CD4-positive, alpha-beta T cell treated with Interleukin-15 for 4 hours (primary cell): Measurements from ENCODE around the gene STYXL2.

Source experiments
- DNase-seq: peaks from one replicate; pipeline ENCODE4 v3.0.0-alpha.2; 2020; ENCODE audit warnings: low spot score

STYXL2 gene

DNA sequence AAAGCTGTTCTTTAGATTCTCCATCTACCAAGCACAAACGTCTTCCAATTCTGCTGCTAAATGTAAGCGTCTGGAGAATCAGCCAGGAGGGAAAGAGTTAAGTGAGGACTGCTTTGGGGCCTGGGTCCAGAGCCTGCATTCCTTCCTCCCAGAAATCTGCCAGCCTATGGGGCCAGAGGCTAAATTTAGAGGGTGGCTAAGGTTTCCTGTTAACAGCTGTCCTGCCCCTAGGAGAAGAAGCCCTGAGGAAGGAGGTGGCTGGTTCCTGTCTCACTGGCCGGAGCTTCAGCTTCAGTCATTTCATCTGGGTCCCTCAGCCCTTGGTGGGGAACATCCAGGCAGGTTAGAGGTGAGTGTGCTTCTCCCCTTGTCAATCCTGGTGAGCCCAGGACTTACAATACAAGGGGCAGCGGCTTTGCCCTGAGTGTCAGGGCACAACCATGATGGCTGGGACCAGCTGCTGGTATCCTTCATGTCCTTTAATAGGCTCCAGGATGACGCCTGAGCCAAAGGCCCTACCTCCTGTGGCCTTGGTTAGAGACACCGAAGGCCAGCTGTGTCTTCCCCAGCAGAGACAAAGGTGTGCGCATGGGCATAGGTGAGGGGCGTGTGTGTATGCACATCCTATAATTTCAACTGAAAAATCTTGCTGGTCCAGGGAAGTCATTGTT, at the start of gene STYXL2:
STYXL2 (plus strand) TSS at position 230 of the 671 bp plus-strand sequence. CDS start 775 bp downstream, outside the sequence.
- DNase-seq, result no peak

DNA sequence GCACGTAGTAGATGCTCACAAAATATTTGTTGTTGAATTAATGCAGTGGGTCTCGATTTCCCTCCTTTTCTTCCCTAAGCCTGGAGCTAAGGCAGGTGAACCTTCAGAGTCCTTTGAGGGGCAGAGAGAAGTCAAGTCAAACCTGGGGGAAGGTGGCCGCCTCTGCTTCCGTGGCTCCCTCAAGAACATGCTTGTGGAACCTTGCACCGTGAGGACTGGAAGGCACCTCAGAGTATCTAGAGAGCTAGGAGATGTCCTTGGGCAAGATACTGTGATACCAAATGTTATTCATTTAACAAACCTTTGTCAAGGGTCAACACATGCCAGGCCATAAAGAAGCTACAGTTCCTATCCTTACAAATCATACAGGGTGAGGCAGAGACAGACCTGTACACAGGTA, 42.0 kb upstream of the STYXL2 start:
- no peak for DNase-seq

DNA sequence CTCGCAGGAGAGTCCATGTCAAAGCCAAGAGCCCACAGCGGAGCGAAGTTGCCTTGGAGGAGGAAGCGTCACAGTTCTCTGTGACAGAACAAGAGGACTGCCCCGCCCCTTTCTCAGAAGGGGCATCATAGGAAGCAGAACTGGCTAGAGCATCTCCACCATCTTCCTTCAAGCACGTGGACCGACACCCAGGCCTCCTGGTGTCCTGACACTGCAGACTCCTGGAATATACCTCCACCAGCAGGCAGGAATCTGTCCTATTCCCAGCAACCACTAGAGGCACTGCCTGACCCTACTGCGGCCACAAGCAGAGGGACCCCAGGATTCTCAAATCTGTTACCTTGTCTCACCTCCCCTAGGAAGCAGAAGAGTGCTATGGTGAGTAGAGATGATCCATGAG, 41.5 kb upstream of the STYXL2 start:
- DNase-seq, result no peak

GRCh38 chr1:167054531-167054930, 39.3 kb upstream of the STYXL2 start:
- no peak for DNase-seq

DNA sequence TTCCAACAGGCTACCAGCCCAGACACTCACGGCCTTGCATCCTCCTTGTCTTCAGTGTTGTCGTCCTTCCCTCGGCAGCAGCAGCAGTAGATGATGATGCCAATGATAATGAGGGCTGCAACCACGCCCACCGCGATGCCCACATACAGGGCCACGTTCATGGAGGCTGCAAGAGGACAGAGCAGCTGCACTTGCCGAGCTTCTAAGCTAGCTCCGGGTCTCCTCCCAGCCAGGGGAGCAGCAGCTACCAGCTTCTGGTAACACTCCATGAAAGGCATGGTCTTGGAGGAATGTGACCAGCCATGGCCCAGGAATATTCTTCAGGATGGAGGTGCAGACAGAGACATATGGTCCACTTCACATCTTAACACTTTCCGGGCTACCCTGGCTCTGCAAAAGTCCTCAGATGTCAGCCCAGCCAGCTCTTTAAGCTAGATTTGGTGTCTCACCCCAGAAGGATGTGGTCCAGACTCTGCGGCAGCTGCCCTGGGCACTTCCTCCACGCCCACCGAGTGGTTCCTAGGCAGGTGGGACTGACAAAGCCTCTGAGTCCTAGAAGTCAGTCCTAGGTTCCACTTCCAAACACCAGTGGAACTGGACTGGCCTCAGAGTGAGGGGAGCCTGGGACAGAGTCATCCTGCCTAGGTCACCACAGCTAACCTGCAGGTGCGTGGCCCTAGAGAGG, 38.8 kb upstream of the STYXL2 start:
- DNase-seq, result no peak

DNA sequence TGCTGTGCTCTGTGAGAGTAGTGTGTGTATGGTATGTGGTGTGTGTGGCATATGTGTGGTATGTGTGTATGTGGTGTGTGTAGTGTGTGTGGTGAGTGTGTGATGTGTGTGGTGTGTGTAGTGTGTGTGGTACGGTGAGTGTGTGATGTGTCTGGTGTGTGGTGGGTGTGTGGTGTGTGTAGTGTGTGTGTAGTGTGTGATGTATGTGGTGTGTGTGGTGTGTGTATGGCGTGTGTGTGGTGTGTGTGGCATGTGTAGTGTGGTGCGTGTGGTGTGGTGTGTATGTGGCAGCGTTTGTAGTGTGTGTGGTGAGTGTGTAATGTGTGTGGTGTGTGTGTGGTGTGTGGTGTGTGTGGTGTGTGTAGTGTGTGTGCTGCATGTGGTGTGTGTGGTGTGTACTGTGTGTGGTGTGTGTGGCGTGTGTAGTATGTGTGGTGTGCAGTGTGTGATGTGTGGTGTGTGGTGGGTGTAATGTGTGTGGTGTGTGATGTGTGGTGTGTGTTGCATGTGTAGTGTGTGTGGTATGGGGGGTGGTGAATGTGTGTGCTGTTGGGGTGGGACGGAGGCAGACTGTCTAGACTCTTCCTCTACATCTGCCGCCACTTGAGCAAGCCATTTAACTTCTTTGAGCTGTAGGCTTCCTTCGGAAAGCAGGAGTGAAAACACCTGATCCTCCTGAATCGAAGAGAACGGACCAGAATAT, 37.2 kb upstream of the STYXL2 start:
- no peak for DNase-seq

GRCh38 chr1:167057241-167057688, 36.6 kb upstream of the STYXL2 start:
- DNase-seq, result no peak

- DNase-seq, result peak; percentile 66
Observed at GRCh38 chr1:167059045-167059808, 34.6 kb upstream of the STYXL2 start.

DNA sequence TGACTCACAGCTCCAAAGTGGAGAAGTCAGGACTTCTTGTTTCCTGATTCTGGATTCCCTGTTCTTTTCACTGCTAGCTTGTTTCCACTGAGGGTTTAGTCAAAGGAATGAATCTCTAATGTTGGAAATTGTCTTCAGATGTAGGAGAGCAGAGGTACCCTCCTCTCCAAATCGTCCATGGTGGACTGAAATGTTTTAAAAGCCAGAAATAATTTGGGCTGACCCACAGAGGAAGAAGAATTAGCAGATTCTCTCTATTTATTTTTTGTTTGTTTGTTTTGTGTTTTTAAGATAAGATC, 34.1 kb upstream of the STYXL2 start:
- no peak for DNase-seq

DNA sequence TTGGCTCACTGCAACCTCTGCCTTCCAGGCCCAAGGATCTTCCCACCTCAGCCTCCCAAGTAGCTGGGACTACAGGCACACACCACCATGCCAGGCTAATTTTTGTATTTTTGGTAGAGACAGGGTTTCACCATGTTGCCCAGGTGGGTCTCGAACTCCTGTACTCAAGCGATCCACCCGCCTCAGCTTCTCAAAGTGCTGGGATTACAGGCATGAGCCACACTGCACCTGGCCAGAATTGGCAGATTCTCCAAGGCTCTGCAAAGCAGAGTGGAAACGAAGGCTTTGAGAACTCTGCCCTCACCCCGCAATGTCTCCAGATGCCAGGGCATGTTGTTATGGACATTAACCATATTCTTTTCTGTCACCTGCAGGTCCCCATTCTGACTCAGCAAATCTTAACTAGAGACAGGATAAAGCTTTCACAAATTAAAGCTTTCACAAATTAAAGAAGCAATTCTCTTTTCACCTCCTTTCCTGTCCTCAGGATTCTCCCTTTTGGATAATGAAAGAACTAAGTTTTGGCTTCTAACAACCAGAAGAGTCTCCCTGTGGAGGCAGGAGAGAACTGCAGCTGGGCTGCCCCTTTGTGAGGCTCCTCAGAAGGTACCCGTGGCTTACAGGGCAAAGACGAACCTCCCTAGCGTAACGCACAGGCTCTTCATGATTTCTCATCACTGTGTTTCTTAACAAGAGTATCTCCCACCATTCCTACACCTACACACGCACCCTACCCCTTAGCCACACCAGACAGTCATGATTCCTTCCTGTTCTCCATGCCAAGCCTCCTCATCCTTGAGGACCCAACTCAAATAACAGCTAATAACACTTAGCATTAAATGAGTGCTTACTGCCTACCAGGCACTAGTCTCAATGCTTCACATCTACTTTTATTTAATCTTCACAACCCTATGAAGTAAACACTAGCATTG, 33.5 kb upstream of the STYXL2 start:
- no peak for DNase-seq

GRCh38 chr1:167061073-167061464, 32.8 kb upstream of the STYXL2 start:
- DNase-seq, result no peak

GRCh38 chr1:167064621-167065020, 29.3 kb upstream of the STYXL2 start:
- no peak for DNase-seq

DNA sequence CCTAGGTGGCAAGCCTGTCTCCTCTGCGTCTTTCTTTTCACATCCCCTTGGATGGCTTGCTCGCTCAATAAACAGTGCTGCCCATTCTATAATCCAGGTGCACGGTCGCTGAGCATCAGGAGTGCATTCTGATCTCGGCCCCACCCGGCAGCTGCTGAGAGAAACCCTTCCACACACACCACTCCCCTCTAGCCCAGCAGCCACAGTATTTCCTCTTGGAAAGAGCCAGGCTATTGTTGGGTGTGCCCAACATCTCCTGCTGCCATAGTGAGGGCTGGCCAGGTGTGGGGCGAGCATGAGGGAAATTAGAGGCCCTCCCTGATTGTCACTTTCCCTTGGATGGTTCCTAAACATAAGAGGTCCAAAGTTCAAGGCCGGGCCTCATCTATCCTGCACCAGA, 28.4 kb upstream of the STYXL2 start:
- no peak for DNase-seq

GRCh38 chr1:167066333-167067122, 27.3 kb upstream of the STYXL2 start:
- DNase-seq, result peak; percentile 79

DNA sequence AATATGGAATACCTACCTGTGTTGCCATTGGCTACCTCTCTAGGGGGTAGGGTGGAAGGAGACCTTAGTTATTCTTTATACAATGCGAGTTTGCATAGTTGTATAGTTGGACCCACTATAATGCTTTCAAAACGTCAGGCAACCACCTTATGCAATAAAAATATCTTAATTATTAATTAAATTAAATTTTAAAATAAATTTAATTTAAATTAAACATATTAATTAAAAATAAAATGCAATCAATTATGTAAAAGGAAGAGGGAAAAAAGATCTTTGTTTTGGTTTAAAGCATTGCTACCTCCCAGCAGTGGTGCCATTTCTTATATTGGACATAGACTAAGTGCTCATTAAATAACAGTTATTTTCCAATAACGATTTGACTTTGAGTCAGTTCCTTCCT, 26.0 kb upstream of the STYXL2 start:
- no peak for DNase-seq

GRCh38 chr1:167068761-167069160, 25.1 kb upstream of the STYXL2 start:
- DNase-seq, result no peak

GRCh38 chr1:167071286-167071685, 22.6 kb upstream of the STYXL2 start:
- DNase-seq, result no peak

GRCh38 chr1:167076136-167076710, 17.7 kb upstream of the STYXL2 start:
- DNase-seq, result no peak

DNA sequence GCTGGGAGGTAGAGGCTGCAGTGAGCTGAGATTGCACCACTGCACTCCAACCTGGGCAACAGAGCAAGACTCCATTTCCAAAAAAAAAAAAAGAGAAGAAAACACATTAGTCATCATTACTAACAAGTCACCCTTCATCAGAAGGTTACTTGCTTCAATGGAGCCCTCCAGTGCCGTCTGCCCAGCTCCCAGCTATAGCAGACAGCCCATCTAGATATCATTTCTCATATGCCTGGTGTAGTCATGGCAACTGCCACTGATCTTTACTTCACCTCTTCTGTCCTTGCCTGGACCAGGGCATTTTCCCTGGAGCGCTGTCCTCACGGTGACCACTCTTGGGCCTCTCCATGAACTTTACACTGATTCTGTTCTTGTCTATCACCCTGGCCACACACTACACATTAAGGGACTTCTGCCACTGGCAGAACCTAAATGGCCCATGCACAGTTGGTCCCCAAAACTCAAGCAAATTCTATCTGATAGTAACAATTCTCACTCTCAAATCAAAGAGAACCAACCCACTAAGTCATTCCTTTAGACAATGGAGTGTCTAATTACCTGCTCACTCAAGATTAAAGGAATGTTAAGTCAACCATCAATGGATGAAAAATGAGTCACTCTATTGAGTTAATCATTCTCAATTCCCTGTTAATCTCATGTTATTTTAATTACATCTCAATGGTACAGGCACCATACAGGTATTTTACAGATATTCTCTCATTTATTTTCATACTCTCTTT, 16.6 kb upstream of the STYXL2 start:
- no peak for DNase-seq

GRCh38 chr1:167077868-167078210, 16.0 kb upstream of the STYXL2 start:
- DNase-seq, result no peak
